Measurements from ENCODE around the gene TTC39B.

Gene TTC39B

DNA sequence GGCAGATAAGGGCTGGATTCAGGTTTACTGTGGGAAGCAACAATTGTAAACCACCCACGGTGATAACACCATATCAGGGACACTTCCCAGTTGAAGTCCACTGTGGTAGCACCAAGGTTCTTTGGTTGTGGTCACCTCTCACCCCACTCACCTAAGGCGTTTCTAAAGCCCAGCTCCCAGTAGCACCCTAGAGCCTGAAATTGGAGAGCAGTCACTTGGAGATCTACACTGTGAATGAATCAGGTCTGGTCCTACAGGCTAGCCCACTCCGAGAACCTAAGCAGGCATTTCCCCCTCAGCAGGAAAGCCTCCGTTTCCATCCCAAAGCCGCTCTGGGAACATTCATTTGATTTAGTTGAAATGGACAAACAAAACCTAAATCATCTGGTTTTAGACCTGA, 191.3 kb downstream of the TTC39B start:
- Histone ChIP-seq H3K79me2 (ENCODE audit: insufficient read depth, low read length) (no peaks in the 10 kb centered on the region), H3K9me3 (ENCODE audit: low read length) (no peaks in the 10 kb centered on the region), H3K4me3 (ENCODE audit: low read depth, low read length, poor library complexity, severe bottlenecking) (no peak overlapping the region), H3K27me3 (ENCODE audit: insufficient read depth, low read length) (no peaks in the 10 kb centered on the region), H3K4me1 (ENCODE audit: insufficient read depth, low read length, severe bottlenecking) (no peaks in the 10 kb centered on the region), H3K9me2 (ENCODE audit: low read depth, low read length) (no peaks in the 10 kb centered on the region), H3F3A (ENCODE audit: insufficient read depth, low read length) (no peaks in the 10 kb centered on the region), H4K20me1 (ENCODE audit: insufficient read depth, low read length) (no peaks in the 10 kb centered on the region), H3K9ac (ENCODE audit: low read length) (no peak overlapping the region), H3K4me2 (ENCODE audit: low read length) (no peak overlapping the region), H2AFZ (ENCODE audit: low read length) (no peak overlapping the region), H3K27ac (ENCODE audit: low read depth, low read length, poor library complexity, severe bottlenecking) (no peak overlapping the region), H3K36me3 (ENCODE audit: insufficient read depth, low read length) (no peaks in the 10 kb centered on the region)
- TF ChIP-seq, protein P1, sequence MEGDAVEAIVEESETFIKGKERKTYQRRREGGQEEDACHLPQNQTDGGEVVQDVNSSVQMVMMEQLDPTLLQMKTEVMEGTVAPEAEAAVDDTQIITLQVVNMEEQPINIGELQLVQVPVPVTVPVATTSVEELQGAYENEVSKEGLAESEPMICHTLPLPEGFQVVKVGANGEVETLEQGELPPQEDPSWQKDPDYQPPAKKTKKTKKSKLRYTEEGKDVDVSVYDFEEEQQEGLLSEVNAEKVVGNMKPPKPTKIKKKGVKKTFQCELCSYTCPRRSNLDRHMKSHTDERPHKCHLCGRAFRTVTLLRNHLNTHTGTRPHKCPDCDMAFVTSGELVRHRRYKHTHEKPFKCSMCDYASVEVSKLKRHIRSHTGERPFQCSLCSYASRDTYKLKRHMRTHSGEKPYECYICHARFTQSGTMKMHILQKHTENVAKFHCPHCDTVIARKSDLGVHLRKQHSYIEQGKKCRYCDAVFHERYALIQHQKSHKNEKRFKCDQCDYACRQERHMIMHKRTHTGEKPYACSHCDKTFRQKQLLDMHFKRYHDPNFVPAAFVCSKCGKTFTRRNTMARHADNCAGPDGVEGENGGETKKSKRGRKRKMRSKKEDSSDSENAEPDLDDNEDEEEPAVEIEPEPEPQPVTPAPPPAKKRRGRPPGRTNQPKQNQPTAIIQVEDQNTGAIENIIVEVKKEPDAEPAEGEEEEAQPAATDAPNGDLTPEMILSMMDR (IDR thresholded peaks at IDR 0.05; ENCODE audit: low read length) = no peak
- no peak for TF ChIP-seq EZH2 (IDR thresholded peaks at IDR 0.05; ENCODE audit: borderline replicate concordance, low read length)

DNA sequence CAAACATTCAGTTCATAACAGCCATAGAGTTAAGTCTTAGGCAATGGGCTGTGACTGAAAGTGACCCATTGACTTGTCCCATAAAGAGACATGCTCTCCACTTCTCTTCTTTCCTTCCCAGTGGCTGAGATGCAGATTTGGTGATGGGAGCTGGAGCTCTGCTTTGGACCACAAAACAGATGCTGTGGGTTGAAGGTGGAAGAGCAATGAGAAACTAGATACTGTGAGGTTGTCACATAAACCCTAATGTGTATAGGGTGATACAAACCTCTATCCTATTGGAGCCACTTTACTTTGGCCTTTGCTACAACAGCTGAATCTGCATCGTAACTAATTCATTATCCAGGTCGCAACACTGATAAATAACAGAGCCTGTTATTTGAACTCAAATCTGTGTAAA, 192.0 kb downstream of the TTC39B start:
- no peak overlapping the region for H3K4me3 ChIP-seq (ENCODE audit: low read depth, low read length, poor library complexity, severe bottlenecking)
- H3K27me3 ChIP-seq (ENCODE audit: insufficient read depth, low read length) = no peaks in the 10 kb centered on the region
- no peak overlapping the region for H3K27ac ChIP-seq (ENCODE audit: low read depth, low read length, poor library complexity, severe bottlenecking)
- H3F3A ChIP-seq (ENCODE audit: insufficient read depth, low read length) = no peaks in the 10 kb centered on the region
- H3K9me3 ChIP-seq (ENCODE audit: low read length) = no peaks in the 10 kb centered on the region
- no peaks in the 10 kb centered on the region for H4K20me1 ChIP-seq (ENCODE audit: insufficient read depth, low read length)
- TF ChIP-seq EZH2 (IDR thresholded peaks at IDR 0.05; ENCODE audit: borderline replicate concordance, low read length) = no peak
- TF ChIP-seq, protein P1 (IDR thresholded peaks at IDR 0.05; ENCODE audit: low read length) = no peak
- H3K36me3 ChIP-seq (ENCODE audit: insufficient read depth, low read length) = no peaks in the 10 kb centered on the region
- no peaks in the 10 kb centered on the region for H3K79me2 ChIP-seq (ENCODE audit: insufficient read depth, low read length)
- no peak overlapping the region for H2AFZ ChIP-seq (ENCODE audit: low read length)
- H3K9ac ChIP-seq (ENCODE audit: low read length) = no peak overlapping the region
- H3K4me1 ChIP-seq (ENCODE audit: insufficient read depth, low read length, severe bottlenecking) = no peaks in the 10 kb centered on the region
- no peaks in the 10 kb centered on the region for H3K9me2 ChIP-seq (ENCODE audit: low read depth, low read length)
- no peak overlapping the region for H3K4me2 ChIP-seq (ENCODE audit: low read length)

Measured in OCI-LY1 (cell line).